Thyroid gland (tissue), 4 donors: ENCODE data around the gene MYBL2.

Experiments used
- CTCF ChIP-seq, 6 experiments: fragments of 200-600 bp in 3 of 6; fragments of 450-650 bp in 3 of 6; sonication (generic) in 3 of 6; IDR thresholded peaks; one replicate each; pipeline ENCODE4 v1.5.1; 2016 to 2019; ENCODE audit warnings: antibody characterized with exemption in 6 of 6, mild to moderate bottlenecking in 2 of 6, inconsistent platforms in 1 of 6, moderate library complexity in 1 of 6
- POLR2A ChIP-seq, 2 donors: fragments of 450-650 bp; IDR thresholded peaks; one replicate each; pipeline ENCODE4 v1.6.1; 2017; ENCODE audit warnings: antibody characterized with exemption in 2 of 2, mild to moderate bottlenecking in 2 of 2, moderate library complexity in 1 of 2

- TF ChIP-seq CTCF (IDR thresholded peaks at IDR 0.05), result no peak
- TF ChIP-seq POLR2A (IDR thresholded peaks at IDR 0.05), result no peak
These were observed 50.1 kb downstream of the MYBL2 start for GRCh38 chr20:43716757-43717615.
